Limb (tissue), 2 donors: Measurements from ENCODE around the gene DOK1.

Source experiments
- DNase-seq, 2 donors: peaks; one replicate each; pipeline ENCODE4 v3.0.0-alpha.2; 2016; ENCODE audit errors: extremely low spot score in 2 of 2

The DOK1 gene

DNA sequence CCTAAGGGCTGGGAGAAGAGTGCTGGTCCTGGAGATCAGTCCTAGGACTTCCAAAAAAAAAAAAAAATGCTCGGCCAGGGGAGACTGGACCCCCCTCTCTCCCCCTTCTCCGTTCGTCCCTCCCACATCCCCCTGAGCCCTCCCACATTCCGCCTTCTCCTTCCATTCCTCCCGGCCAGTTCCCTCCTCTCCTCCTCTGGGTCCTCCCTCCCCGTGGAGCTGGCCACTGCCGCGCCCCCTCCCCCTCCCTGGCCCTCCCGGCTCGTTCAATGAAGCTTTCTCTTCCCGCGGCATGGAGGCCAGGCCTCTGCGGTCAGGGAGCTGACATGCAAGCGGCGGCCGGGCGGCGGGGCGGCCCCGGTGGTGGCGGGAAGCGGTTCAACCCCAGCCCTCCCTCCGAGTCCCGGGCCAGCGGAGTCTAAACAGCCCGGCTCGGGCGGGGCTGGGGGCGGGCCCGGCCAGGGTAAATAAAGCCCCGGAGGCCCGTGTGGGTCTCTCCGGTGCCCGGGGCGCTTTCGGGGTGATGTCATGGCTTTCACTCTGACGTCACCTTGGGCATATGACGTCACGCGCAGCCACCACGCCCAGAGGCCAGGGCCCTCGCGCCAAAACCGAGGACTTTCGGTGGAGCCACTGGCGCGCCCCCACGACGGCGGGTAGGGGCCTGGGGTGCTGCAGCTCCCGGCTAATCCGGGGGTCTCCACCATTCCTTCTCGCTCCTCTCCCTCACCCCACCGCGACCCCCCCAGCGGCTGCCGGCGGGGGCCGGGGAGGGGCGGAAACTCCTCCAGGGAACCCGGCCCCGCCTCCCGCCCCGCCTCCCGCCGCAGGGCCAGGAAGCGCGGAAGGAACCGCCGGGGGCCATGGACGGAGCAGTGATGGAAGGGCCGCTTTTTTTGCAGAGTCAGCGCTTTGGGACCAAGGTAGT, at the start of gene DOK1, which contains the start of gene LOXL3:
Gene DOK1, plus strand, starts transcription at position 829 of the 928 bp plus-strand sequence. Its CDS starts 35 bp downstream, at position 864.
Gene LOXL3, minus strand, starts transcription at position 51 of the 928 bp plus-strand sequence. CDS start 1,308 bp downstream, outside the sequence.
- peak; percentile 86 to 90 for DNase-seq

- DNase-seq = no peak
Measured at GRCh38 chr2:74505448-74506246, 48.9 kb upstream of the DOK1 start.

- DNase-seq = peak; percentile 98 to 99
Measured at GRCh38 chr2:74507145-74507925, 47.2 kb upstream of the DOK1 start, which contains the start of gene PCGF1. Gene PCGF1, minus strand, starts transcription at chr2:74507695. Its CDS starts 27 bp downstream, at chr2:74507668.

DNA sequence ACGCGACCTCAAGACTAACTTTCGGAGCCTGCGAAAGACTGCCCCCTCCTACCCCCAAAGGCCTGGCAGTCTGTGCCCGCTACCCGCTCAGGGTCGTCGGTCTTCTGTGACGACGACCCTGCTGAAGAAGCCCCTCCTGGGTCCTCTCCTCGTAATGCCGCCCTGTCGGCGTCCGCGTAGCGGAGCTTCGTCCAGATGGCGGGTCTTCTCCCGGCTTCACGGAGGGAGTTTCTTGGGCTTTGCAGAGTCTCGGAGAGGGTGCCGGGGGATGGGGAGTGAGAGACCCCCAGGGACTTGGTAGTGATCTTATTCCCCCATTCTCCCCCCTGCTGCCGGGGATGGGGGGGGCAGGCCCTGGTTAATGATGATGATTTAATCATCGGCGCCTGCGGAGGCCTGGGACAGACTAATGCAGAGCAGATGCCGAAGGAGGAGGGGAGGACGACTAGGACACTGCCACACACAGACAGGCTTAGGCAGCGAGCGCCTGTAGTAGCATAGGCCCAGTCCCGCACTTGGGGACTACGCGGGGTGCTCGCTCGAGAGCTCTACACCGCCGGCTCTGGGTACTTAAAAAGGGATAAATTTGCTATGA, 46.5 kb upstream of the DOK1 start:
- peak in 1 of 2 donors; percentile 73 for DNase-seq

DNA sequence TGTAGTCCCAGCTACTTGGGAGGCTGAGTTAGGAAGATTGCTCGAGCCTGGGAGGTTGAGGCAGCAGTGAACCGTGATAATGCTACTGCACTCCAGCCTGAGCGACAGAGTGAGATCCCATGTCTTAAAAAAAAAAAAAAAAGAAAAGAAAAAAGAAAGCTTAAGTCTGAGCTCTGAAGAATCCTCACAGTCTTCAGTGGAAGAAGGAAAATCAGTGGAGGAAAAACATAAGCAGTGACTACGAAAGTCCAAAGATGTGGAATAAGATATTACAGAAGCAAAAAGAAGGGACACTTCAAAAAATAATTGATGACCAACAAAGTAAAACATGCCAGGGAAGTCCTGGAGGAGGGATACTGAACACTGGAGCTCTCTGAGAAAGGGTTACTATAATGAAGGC, 44.2 kb upstream of the DOK1 start:
- DNase-seq = no peak

- no peak for DNase-seq
Measured at GRCh38 chr2:74511104-74511989, 43.2 kb upstream of the DOK1 start.

GRCh38 chr2:74512744-74513604, 41.5 kb upstream of the DOK1 start:
- DNase-seq = no peak

DNA sequence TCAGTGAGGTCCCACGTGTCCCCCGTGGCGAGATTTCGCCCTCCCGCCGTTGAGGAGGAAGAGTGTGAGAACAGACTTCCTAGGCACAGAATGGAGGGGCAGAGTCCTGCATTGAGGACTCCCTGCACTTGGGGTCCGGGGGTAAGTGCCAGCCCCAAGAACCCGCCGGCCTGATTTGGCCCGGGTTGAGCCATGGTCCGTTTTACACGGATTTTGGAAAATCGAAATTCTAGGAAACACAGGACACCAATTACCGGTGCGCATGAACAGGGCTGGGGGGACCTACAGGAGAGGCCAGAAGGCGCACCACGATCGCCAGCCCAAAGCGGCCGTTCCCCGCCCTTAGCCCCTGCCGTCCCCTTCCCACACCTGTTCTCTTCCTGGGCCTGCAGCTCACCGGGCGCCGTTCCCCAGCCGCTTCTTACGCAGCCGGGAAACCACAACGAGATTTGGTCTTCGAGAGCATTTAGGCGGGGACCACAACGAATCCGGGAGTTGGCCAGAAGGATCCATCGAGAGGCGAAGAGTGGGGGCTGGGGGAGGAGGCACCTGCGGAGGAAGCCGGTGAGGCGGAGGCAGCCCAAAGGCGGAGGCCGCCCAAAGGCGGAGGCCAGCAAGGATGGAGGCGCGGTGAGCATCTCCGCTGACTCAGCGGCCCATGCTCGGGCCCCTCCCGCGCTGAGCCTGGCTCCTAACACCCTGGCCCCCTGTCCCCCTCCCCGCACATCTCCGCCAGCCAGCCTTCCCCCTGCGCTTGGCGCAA, 40.7 kb upstream of the DOK1 start:
- peak in 1 of 2 donors; percentile 59 for DNase-seq

DNA sequence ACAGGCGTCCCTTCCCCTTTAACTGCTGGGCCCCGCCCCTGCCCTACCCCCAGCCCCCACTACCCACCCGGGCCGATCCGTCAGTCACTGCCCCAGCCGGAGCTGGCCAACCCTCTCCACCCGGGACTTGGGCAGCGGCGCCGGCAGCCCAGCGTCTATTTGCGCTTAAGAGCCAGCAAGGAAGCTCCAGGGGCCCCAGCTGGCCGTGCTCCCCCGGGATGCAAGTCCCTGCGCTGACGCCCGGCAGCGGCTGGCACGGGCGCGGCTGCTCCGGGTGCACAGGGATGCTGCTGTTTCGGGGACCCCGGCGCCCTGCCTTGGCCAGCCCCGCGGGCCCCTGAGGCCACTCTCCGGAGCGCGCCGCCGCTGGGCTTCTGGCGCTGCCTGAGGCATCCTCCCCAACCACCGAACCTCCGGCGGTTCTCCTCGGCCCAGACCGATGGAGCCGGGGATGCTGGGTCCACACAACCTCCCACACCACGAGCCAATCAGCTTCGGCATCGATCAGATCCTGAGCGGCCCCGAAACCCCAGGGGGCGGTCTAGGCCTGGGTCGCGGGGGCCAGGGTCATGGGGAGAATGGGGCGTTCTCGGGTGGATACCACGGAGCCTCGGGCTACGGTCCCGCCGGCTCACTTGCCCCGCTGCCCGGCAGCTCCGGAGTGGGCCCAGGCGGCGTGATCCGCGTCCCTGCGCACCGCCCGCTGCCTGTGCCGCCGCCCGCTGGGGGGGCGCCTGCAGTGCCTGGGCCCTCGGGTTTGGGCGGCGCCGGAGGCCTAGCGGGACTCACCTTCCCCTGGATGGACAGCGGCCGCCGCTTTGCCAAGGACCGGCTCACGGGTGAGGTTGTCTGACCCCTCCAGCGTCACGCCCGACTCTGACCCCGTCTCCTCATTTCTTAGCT, 39.9 kb upstream of the DOK1 start, which contains the start of gene TLX2:
Gene TLX2, plus strand, starts transcription at position 83 of the 903 bp plus-strand sequence. Its CDS starts 357 bp downstream, at position 440.
- DNase-seq = peak in 1 of 2 donors; percentile 58

GRCh38 chr2:74515271-74515980, 39.1 kb upstream of the DOK1 start:
- DNase-seq = no peak

- peak; percentile 67 to 87 for DNase-seq
Measured at GRCh38 chr2:74515981-74516633, 38.4 kb upstream of the DOK1 start.

DNA sequence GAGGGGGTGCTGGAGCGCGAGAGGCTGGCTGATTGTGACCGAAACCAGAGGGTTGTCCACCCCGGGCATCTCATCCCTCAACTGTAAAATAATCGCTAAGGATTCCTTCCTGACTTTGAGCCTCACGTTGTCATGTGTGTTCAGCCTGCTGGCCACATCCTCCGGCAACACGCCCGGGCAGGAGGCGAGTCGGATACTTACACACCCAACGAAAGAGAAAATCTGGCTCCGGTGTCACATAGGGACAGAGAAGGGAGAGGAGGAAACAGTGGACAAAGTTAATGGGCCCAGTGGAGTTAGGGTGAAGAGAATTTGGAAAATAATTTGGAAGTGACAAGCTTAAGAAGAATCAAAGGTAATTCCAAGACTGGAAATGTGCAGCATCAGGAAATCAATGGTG, 37.9 kb upstream of the DOK1 start:
- DNase-seq = no peak

GRCh38 chr2:74522516-74522915, 32.0 kb upstream of the DOK1 start:
- DNase-seq = no peak

- no peak for DNase-seq
Measured at GRCh38 chr2:74524005-74524404, 30.5 kb upstream of the DOK1 start.

GRCh38 chr2:74524955-74525716, 29.4 kb upstream of the DOK1 start:
- DNase-seq = no peak
